ENCODE results near the gene OR8B8. TPM values are rescaled to one million over a fixed set of nuclear protein-coding genes. Genes with fewer than 3 reads are reported as not detected.

OR8B8 gene
- total and polyA plus RNA-seq, 10 of the 15 experiments (the other 5 are each of a cell fraction or from before 2014, with no cell fraction given), result not detected

DNA sequence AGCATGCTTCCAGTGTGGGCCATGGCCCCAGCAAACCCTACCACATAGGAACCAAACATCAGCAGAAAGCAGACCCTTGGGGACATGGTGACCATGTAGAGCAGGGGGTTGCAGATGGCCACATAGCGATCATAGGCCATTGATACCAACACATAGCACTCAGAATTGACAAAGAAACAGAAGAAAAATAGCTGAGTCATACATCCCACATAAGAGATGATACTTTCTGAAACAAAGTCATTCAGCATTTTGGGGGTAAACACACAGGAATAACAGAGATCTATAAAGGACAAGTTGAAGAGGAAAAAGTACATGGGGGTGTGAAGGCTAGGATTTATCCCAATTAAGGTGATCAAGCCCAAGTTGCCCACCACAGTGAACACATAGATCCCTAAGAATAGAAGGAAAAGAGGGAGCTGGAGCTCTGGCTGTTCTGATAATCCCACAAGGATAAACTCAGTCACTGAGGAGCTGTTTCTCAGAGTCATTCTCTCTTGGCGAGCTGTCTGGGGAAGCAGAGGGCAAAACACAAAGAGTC is 21.0 kb downstream of the OR8B8 start, which contains the start of gene OR8B4:
Gene OR8B4 (minus strand): TSS at position 488 of the 538 bp plus-strand sequence. CDS start 0 bp downstream, at position 488.
- POLR2A ChIA-PET, result no interaction called here
- SMC1A ChIA-PET (ENCODE audit: uncharacterized antibody, unreplicated experiment), result interaction anchor here (0.8 kb wide), 1 partner anchor 11 kb away, joined by 3 read pairs; no protein-coding TSS in a partner anchor
- no peak for FAIRE-seq
- intact Hi-C loops (cut with micrococcal nuclease; ENCODE audit: unreplicated experiment), result no loop called here
- in situ Hi-C loops (cut with MboI), result loop anchor here (25.0 kb wide), 1 partner anchor 413 kb away; no protein-coding TSS in a partner anchor
- Histone ChIP-seq H3K36me3 (ENCODE audit: control insufficient read depth in 2 of 2, insufficient read depth in 2 of 2, low read length in 1 of 2) (no peaks in the 10 kb centered on the region), H4K20me1 (ENCODE audit: control insufficient read depth, insufficient read depth) (no peaks in the 10 kb centered on the region; the same call in 1 of the 2 replicates), H3K4me2 (ENCODE audit: control insufficient read depth, insufficient read depth) (no peak within 1 kb of the TSS), H3K9me3 (replicated peaks; ENCODE audit: control insufficient read depth, insufficient read depth, low read length) (no peaks in the 10 kb centered on the region; the same call in 2 of the 3 replicates), H3K27me3 (replicated peaks in 1 of 2; ENCODE audit: control insufficient read depth in 2 of 2, insufficient read depth in 2 of 2, low read length in 1 of 2) (peaks cover 0 to 2% of the 10 kb centered on the region in 2 experiments; a peak in 1 of 4 replicates), H3K79me2 (ENCODE audit: control insufficient read depth, insufficient read depth, low read length) (no peaks in the 10 kb centered on the region), H3K4me1 (ENCODE audit: control insufficient read depth, insufficient read depth, low read length) (no peaks in the 10 kb centered on the region), H3K9ac (ENCODE audit: control insufficient read depth, insufficient read depth, low read length) (no peak within 1 kb of the TSS), H3K4me3 (no peak within 1 kb of the TSS), H3K27ac (ENCODE audit: control insufficient read depth, insufficient read depth) (no peak within 1 kb of the TSS), H2AFZ (ENCODE audit: control insufficient read depth, low read depth, low read length) (no peak within 1 kb of the TSS)
- BruUV-seq (replicated peaks), result no TSS peak
- TF ChIP-seq RAD51 (IDR thresholded peaks at IDR 0.05) (no peak), FOXM1 (IDR thresholded peaks at IDR 0.05; ENCODE audit: low read depth, low read length) (no peak), CREB1 (IDR thresholded peaks at IDR 0.05; ENCODE audit: low read depth) (no peak)
- TF ChIP-seq, protein P1, sequence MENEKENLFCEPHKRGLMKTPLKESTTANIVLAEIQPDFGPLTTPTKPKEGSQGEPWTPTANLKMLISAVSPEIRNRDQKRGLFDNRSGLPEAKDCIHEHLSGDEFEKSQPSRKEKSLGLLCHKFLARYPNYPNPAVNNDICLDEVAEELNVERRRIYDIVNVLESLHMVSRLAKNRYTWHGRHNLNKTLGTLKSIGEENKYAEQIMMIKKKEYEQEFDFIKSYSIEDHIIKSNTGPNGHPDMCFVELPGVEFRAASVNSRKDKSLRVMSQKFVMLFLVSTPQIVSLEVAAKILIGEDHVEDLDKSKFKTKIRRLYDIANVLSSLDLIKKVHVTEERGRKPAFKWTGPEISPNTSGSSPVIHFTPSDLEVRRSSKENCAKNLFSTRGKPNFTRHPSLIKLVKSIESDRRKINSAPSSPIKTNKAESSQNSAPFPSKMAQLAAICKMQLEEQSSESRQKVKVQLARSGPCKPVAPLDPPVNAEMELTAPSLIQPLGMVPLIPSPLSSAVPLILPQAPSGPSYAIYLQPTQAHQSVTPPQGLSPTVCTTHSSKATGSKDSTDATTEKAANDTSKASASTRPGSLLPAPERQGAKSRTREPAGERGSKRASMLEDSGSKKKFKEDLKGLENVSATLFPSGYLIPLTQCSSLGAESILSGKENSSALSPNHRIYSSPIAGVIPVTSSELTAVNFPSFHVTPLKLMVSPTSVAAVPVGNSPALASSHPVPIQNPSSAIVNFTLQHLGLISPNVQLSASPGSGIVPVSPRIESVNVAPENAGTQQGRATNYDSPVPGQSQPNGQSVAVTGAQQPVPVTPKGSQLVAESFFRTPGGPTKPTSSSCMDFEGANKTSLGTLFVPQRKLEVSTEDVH (IDR thresholded peaks at IDR 0.05; ENCODE audit: low read depth, partially characterized antibody), result no peak
- TF ChIP-seq, protein P2, sequence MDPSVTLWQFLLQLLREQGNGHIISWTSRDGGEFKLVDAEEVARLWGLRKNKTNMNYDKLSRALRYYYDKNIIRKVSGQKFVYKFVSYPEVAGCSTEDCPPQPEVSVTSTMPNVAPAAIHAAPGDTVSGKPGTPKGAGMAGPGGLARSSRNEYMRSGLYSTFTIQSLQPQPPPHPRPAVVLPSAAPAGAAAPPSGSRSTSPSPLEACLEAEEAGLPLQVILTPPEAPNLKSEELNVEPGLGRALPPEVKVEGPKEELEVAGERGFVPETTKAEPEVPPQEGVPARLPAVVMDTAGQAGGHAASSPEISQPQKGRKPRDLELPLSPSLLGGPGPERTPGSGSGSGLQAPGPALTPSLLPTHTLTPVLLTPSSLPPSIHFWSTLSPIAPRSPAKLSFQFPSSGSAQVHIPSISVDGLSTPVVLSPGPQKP (IDR thresholded peaks at IDR 0.05; ENCODE audit: low read depth, low read length), result no peak
- TF ChIP-seq, protein P3, sequence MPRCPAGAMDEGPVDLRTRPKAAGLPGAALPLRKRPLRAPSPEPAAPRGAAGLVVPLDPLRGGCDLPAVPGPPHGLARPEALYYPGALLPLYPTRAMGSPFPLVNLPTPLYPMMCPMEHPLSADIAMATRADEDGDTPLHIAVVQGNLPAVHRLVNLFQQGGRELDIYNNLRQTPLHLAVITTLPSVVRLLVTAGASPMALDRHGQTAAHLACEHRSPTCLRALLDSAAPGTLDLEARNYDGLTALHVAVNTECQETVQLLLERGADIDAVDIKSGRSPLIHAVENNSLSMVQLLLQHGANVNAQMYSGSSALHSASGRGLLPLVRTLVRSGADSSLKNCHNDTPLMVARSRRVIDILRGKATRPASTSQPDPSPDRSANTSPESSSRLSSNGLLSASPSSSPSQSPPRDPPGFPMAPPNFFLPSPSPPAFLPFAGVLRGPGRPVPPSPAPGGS (IDR thresholded peaks at IDR 0.05; ENCODE audit: borderline replicate concordance, insufficient read depth, low read depth, low read length, poor library complexity, severe bottlenecking), result no peak
- TF ChIP-seq, protein P4, sequence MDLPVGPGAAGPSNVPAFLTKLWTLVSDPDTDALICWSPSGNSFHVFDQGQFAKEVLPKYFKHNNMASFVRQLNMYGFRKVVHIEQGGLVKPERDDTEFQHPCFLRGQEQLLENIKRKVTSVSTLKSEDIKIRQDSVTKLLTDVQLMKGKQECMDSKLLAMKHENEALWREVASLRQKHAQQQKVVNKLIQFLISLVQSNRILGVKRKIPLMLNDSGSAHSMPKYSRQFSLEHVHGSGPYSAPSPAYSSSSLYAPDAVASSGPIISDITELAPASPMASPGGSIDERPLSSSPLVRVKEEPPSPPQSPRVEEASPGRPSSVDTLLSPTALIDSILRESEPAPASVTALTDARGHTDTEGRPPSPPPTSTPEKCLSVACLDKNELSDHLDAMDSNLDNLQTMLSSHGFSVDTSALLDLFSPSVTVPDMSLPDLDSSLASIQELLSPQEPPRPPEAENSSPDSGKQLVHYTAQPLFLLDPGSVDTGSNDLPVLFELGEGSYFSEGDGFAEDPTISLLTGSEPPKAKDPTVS (IDR thresholded peaks at IDR 0.05; ENCODE audit: low read depth, low read length), result no peak
- RAD21 ChIA-PET (ENCODE audit: unreplicated experiment), result no interaction called here
- CTCF ChIA-PET, result interaction anchor here (1.1 to 1.8 kb wide), 3 partner anchors 8 to 22 kb away, joined by 3 to 5 read pairs (median 4); no protein-coding TSS in a partner anchor
- 0% methylated on average over 2 of the region's 2 CpGs for WGBS (ENCODE audit: insufficient coverage, insufficient replicate concordance, low lambda C conversion rate, missing lambda C conversion rate)
- no peak for ATAC-seq
- no peak for DNase-seq (ENCODE audit: low read depth, low spot score)
